Right atrium auricular region (tissue), 2 donors: ENCODE results near the gene SLC17A6. TPM values are rescaled to one million over a fixed set of nuclear protein-coding genes. Genes with fewer than 3 reads are reported as not detected.

Source experiments
- DNase-seq: peaks from one replicate; pipeline ENCODE4 v3.0.0-alpha.2; 2019; ENCODE audit warnings: low spot score
- H3K27ac ChIP-seq, 2 donors: fragments of 200-600 bp; sonication (generic); 1 replicate in 1 of 2; 2 replicates in 1 of 2; pipeline ENCODE4 v1.5.1; 2016 to 2019
- H3K27me3 ChIP-seq, 2 donors: fragments of 200-600 bp; sonication (generic); one replicate each; pipeline versions ENCODE4 v1.5.1 to v1.6.0; 2017 to 2019
- H3K36me3 ChIP-seq: fragments of 200-600 bp; sonication (generic); one replicate; pipeline ENCODE4 v1.5.1; 2016
- H3K4me1 ChIP-seq, 2 donors: fragments of 200-600 bp; sonication (generic); one replicate each; pipeline versions ENCODE4 v1.5.1 to v1.6.0; 2017 to 2019
- H3K4me3 ChIP-seq, 2 donors: fragments of 200-600 bp; sonication (generic); 1 replicate in 1 of 2; 2 replicates in 1 of 2; pipeline ENCODE4 v1.5.1; 2017 to 2019; ENCODE audit warnings: mild to moderate bottlenecking in 1 of 2, moderate library complexity in 1 of 2
- H3K9me3 ChIP-seq, 2 donors: fragments of 200-600 bp; sonication (generic); one replicate each; pipeline ENCODE4 v1.5.1; 2019
- CTCF ChIP-seq, 2 donors: fragments of 200-600 bp; sonication (generic); IDR thresholded peaks; one replicate each; pipeline ENCODE4 v1.5.1; 2019; ENCODE audit warnings: antibody characterized with exemption in 2 of 2
- total RNA-seq, 2 donors: library from RNA; depleted of rRNA; stranded (reverse); fragments of >200 nt; gene quantifications; one replicate each; pipeline ENCODE4 v1.1.0, GENCODE V29; 2016

The SLC17A6 gene
- total RNA-seq, 2 donors from 2014 or later, result not detected

GRCh38 chr11:22336587-22336986 lies 1.6 kb upstream of the SLC17A6 start:
- no peak for TF ChIP-seq CTCF (IDR thresholded peaks at IDR 0.05)
- peaks cover 12 to 24% of the 10 kb centered on the region in 2 donors for H3K27me3 ChIP-seq
- H3K9me3 ChIP-seq, result no peaks in the 10 kb centered on the region
- no peak overlapping the region for H3K27ac ChIP-seq
- no peak for DNase-seq
- no peak overlapping the region for H3K4me3 ChIP-seq
- H3K4me1 ChIP-seq, result peaks cover 0 to 7% of the 10 kb centered on the region in 2 donors
- H3K36me3 ChIP-seq, result no peaks in the 10 kb centered on the region

GRCh38 chr11:22339611-22340010 lies 1.4 kb downstream of the SLC17A6 start:
- H3K9me3 ChIP-seq, result no peaks in the 10 kb centered on the region
- H3K36me3 ChIP-seq, result no peaks in the 10 kb centered on the region
- no peak overlapping the region for H3K4me3 ChIP-seq
- no peak for DNase-seq
- H3K27ac ChIP-seq, result no peak overlapping the region
- H3K4me1 ChIP-seq, result peaks cover 0 to 16% of the 10 kb centered on the region in 2 donors
- peaks cover 34 to 35% of the 10 kb centered on the region in 2 donors for H3K27me3 ChIP-seq
- TF ChIP-seq CTCF (IDR thresholded peaks at IDR 0.05), result no peak

GRCh38 chr11:22340235-22340634 lies 2.1 kb downstream of the SLC17A6 start:
- H3K4me1 ChIP-seq, result peaks cover 0 to 16% of the 10 kb centered on the region in 2 donors
- H3K4me3 ChIP-seq, result no peak overlapping the region
- no peak for TF ChIP-seq CTCF (IDR thresholded peaks at IDR 0.05)
- H3K27me3 ChIP-seq, result peaks cover 34 to 35% of the 10 kb centered on the region in 2 donors
- H3K36me3 ChIP-seq, result no peaks in the 10 kb centered on the region
- H3K27ac ChIP-seq, result no peak overlapping the region
- DNase-seq, result no peak
- H3K9me3 ChIP-seq, result no peaks in the 10 kb centered on the region

- H3K36me3 ChIP-seq, result no peaks in the 10 kb centered on the region
- H3K27me3 ChIP-seq, result peaks cover 34 to 35% of the 10 kb centered on the region in 2 donors
- no peak overlapping the region for H3K27ac ChIP-seq
- no peak for TF ChIP-seq CTCF (IDR thresholded peaks at IDR 0.05)
- no peaks in the 10 kb centered on the region for H3K9me3 ChIP-seq
- H3K4me3 ChIP-seq, result no peak overlapping the region
- H3K4me1 ChIP-seq, result peaks cover 0 to 16% of the 10 kb centered on the region in 2 donors
- no peak for DNase-seq
Measured at GRCh38 chr11:22340701-22341587, 2.8 kb downstream of the SLC17A6 start.

GRCh38 chr11:22341588-22341931 lies 3.4 kb downstream of the SLC17A6 start:
- Histone ChIP-seq H3K9me3 (no peaks in the 10 kb centered on the region), H3K4me1 (peaks cover 0 to 16% of the 10 kb centered on the region in 2 donors), H3K27me3 (peaks cover 34 to 35% of the 10 kb centered on the region in 2 donors), H3K4me3 (no peak overlapping the region), H3K36me3 (no peaks in the 10 kb centered on the region), H3K27ac (no peak overlapping the region)
- TF ChIP-seq CTCF (IDR thresholded peaks at IDR 0.05), result no peak
- no peak for DNase-seq
